PC-3 (cell line): ENCODE data around the gene MAP6. TPM values are rescaled to one million over a fixed set of nuclear protein-coding genes. Genes with fewer than 3 reads are reported as not detected.

Experiments
- ATAC-seq: fragments of 200-7000 bp; cut with Tn5 transposase; 2 replicates; pipeline ENCODE4 v1.9.1; 2020; ENCODE audit warnings: mild to moderate bottlenecking, moderate library complexity
- BruUV-seq: library from RNA; stranded (reverse); fragments of 400-500 nt; replicated peaks from 2 replicates; lab custom pipeline; 2021; lab: Mats Ljungman, UMichigan
- CTCF ChIA-PET: fragments of 300-600 bp; sonication (Branson Sonifier 250); formaldehyde crosslinking; loops from one replicate; lab custom pipeline; 2022; ENCODE audit warnings: antibody characterized with exemption; lab: Charles Lee
- POLR2A ChIA-PET: fragments of 300-600 bp; sonication (Branson Sonifier 250); formaldehyde crosslinking; loops from one replicate; lab custom pipeline; 2022; ENCODE audit warnings: antibody characterized with exemption; ENCODE audit not compliant: unreplicated experiment; lab: Charles Lee
- DNase-seq: peaks from one replicate; pipeline ENCODE4 v3.0.0-alpha.2; 2015
- H2AFZ ChIP-seq: fragments of 300-600 bp; sonication (generic); 2 replicates; pipeline ENCODE4 v1.6.0; 2016; ENCODE audit warnings: antibody characterized with exemption, low read length
- H3F3A ChIP-seq: fragments of 300-600 bp; sonication (generic); one replicate; pipeline ENCODE4 v1.6.0; 2017; ENCODE audit warnings: antibody characterized with exemption, low read length, control low read depth, mild to moderate bottlenecking; ENCODE audit not compliant: unreplicated experiment
- H3K27ac ChIP-seq: fragments of 300-600 bp; sonication (generic); 2 replicates; pipeline ENCODE4 v1.5.1; 2016; ENCODE audit warnings: mild to moderate bottlenecking, low read length
- H3K27me3 ChIP-seq: fragments of 300-600 bp; sonication (generic); 2 replicates; pipeline ENCODE4 v1.6.1; 2016; ENCODE audit warnings: low read length, mixed read lengths
- H3K36me3 ChIP-seq: fragments of 300-600 bp; sonication (generic); 2 replicates; pipeline ENCODE4 v1.6.1; 2016; ENCODE audit warnings: low read depth, mixed run types, low read length, mixed read lengths
- H3K4me1 ChIP-seq: fragments of 300-600 bp; sonication (generic); 2 replicates; pipeline ENCODE4 v1.5.1; 2016; ENCODE audit warnings: low read length; ENCODE audit not compliant: insufficient read depth
- H3K4me2 ChIP-seq: fragments of 300-600 bp; sonication (generic); 2 replicates; pipeline ENCODE4 v1.6.0; 2016; ENCODE audit warnings: low read length
- H3K4me3 ChIP-seq: fragments of 300-600 bp; sonication (generic); 2 replicates; pipeline ENCODE4 v1.5.1; 2016; ENCODE audit warnings: mild to moderate bottlenecking, low read length, mixed read lengths
- H3K79me2 ChIP-seq: fragments of 300-600 bp; sonication (generic); 2 replicates; pipeline ENCODE4 v1.6.1; 2017; ENCODE audit warnings: low read length, mixed read lengths
- H3K9ac ChIP-seq: fragments of 300-600 bp; sonication (generic); 2 replicates; pipeline ENCODE4 v1.6.0; 2016; ENCODE audit warnings: mild to moderate bottlenecking, low read length
- H3K9me2 ChIP-seq: fragments of 300-600 bp; sonication (generic); replicated peaks from 2 replicates; pipeline ENCODE4 v1.6.1; 2016; ENCODE audit warnings: mixed run types, low read length, mixed read lengths
- H3K9me3 ChIP-seq: fragments of 300-600 bp; sonication (generic); 2 replicates; pipeline ENCODE4 v1.6.1; 2016; ENCODE audit warnings: low read length, mixed read lengths
- H4K20me1 ChIP-seq: fragments of 300-600 bp; sonication (generic); 2 replicates; pipeline ENCODE4 v1.6.1; 2016; ENCODE audit warnings: low read length, mixed read lengths
- EZH2 ChIP-seq: fragments of 300-600 bp; sonication (generic); IDR thresholded peaks from one replicate; pipeline ENCODE4 v1.6.1; 2017; ENCODE audit warnings: antibody characterized with exemption, mild to moderate bottlenecking, low read length; ENCODE audit not compliant: unreplicated experiment
- EZH2phosphoT487 ChIP-seq: fragments of 300-600 bp; sonication (generic); IDR thresholded peaks from 2 replicates; pipeline ENCODE4 v1.6.1; 2018; ENCODE audit warnings: mild to moderate bottlenecking, antibody characterized with exemption, low read length, borderline replicate concordance
- intact Hi-C: fragments of 100-400 bp; cut with micrococcal nuclease; formaldehyde crosslinking; loops from 2 replicates; pipeline ENCODE4 v1.9.0; 2023
- total RNA-seq: library from RNA; depleted of rRNA; stranded (reverse); fragments of >200 nt; gene quantifications from 2 replicates; pipeline ENCODE4 v1.2.3, GENCODE V29; 2014
- TF ChIP-seq, protein P1 (sequence below): fragments of 300-600 bp; sonication (generic); conservative IDR thresholded peaks from 2 replicates; pipeline ENCODE4 v1.5.1; 2017; ENCODE audit warnings: antibody characterized with exemption, low read depth, mild to moderate bottlenecking, low read length

The MAP6 gene
- total RNA-seq, 1 experiment from 2014 or later, result 0.47 TPM

DNA sequence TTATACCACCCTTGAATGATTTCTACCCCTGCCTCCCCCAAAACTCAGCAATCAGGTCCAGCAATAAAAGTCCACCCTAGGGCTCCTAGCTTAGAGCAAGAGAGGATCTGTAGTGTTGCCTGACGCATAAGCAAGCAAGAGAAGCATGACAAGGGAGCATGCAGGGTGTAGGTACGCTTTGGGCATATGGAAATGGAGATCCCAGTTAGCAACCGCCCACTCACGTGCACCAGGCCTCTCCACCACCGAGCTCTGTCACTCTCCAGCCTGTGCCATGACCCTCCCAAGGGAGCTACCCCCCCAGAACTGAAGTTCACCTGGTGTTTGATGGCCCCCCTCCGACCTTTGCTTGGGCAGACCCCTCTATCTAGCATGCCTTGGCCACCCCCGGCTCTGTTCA, 67.3 kb downstream of the MAP6 start:
- BruUV-seq, result no TSS peak
- peaks cover 32% of the 10 kb centered on the region for H3K4me1 ChIP-seq
- no peak overlapping the region for H3K4me2 ChIP-seq
- no peak overlapping the region for H3K27ac ChIP-seq
- H3F3A ChIP-seq, result peaks cover 4% of the 10 kb centered on the region
- no peak overlapping the region for H3K4me3 ChIP-seq
- DNase-seq, result no peak
- POLR2A ChIA-PET, result no interaction called here
- H3K27me3 ChIP-seq, result no peaks in the 10 kb centered on the region
- intact Hi-C loops, result loop anchor here (5.0 kb wide), 1 partner anchor 106 kb away; no protein-coding TSS in a partner anchor
- no peak for TF ChIP-seq EZH2
- TF ChIP-seq, protein P1, sequence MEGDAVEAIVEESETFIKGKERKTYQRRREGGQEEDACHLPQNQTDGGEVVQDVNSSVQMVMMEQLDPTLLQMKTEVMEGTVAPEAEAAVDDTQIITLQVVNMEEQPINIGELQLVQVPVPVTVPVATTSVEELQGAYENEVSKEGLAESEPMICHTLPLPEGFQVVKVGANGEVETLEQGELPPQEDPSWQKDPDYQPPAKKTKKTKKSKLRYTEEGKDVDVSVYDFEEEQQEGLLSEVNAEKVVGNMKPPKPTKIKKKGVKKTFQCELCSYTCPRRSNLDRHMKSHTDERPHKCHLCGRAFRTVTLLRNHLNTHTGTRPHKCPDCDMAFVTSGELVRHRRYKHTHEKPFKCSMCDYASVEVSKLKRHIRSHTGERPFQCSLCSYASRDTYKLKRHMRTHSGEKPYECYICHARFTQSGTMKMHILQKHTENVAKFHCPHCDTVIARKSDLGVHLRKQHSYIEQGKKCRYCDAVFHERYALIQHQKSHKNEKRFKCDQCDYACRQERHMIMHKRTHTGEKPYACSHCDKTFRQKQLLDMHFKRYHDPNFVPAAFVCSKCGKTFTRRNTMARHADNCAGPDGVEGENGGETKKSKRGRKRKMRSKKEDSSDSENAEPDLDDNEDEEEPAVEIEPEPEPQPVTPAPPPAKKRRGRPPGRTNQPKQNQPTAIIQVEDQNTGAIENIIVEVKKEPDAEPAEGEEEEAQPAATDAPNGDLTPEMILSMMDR, result no peak
- no peak for TF ChIP-seq EZH2phosphoT487
- no peaks in the 10 kb centered on the region for H4K20me1 ChIP-seq
- H2AFZ ChIP-seq, result no peak overlapping the region
- H3K79me2 ChIP-seq, result no peaks in the 10 kb centered on the region
- CTCF ChIA-PET, result no interaction called here
- no peaks in the 10 kb centered on the region for H3K9me2 ChIP-seq
- no peaks in the 10 kb centered on the region for H3K36me3 ChIP-seq
- H3K9ac ChIP-seq, result no peak overlapping the region
- H3K9me3 ChIP-seq, result no peaks in the 10 kb centered on the region
- ATAC-seq, result no peak

DNA sequence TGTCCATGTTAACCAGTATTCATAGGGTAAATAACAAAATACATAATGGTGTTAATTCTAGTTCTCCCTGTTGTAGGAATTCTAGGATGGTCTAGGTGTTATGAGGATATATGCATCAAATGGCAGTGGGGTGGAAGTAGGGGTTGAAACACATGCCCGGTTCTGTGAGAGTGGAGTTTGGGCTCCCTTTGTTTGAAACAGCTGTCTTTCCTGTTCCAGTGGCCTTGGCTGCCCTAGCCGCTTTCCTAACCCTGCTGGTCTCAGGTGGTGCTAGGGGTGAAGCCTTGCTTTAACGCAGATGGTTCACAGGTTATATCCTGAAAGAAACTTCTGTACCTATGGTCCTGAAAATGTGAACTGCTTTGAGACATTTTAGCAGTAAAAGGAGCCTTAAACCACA, 68.5 kb downstream of the MAP6 start:
- no peak overlapping the region for H3K4me2 ChIP-seq
- no peak overlapping the region for H2AFZ ChIP-seq
- H3K36me3 ChIP-seq, result no peaks in the 10 kb centered on the region
- H3K4me1 ChIP-seq, result peaks cover 30% of the 10 kb centered on the region
- H3K9me3 ChIP-seq, result no peaks in the 10 kb centered on the region
- no peaks in the 10 kb centered on the region for H3K79me2 ChIP-seq
- intact Hi-C loops, result loop anchor here (5.0 kb wide), 1 partner anchor 107 kb away; no protein-coding TSS in a partner anchor
- peaks cover 4% of the 10 kb centered on the region for H3F3A ChIP-seq
- no peaks in the 10 kb centered on the region for H3K27me3 ChIP-seq
- POLR2A ChIA-PET, result no interaction called here
- BruUV-seq, result no TSS peak
- H3K27ac ChIP-seq, result no peak overlapping the region
- DNase-seq (no peak), ATAC-seq (no peak)
- no peaks in the 10 kb centered on the region for H3K9me2 ChIP-seq
- CTCF ChIA-PET, result no interaction called here
- no peak overlapping the region for H3K4me3 ChIP-seq
- H3K9ac ChIP-seq, result no peak overlapping the region
- TF ChIP-seq EZH2, result no peak
- no peaks in the 10 kb centered on the region for H4K20me1 ChIP-seq

DNA sequence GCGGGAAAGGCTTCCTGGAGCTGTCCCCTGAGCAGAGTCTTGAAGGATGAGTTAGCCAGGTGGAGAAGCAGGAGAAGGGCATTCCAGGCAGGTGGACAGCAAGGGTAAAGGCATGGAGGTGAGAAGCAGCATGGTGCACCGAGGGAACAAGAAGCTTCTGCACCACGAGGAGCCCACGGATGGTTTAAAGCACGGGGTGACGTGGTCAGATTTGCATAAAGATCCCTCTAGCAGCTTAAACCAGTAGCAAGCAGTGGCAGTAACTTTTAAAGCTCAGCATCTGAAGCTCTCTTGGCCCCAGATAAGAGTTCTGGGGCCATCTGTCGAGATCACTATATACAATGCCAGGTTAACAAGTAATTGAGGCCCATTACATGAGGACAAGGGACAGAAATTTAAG, 69.9 kb downstream of the MAP6 start:
- no peaks in the 10 kb centered on the region for H4K20me1 ChIP-seq
- no peak overlapping the region for H3K9ac ChIP-seq
- CTCF ChIA-PET, result no interaction called here
- no peak overlapping the region for H3K27ac ChIP-seq
- H3K79me2 ChIP-seq, result no peaks in the 10 kb centered on the region
- DNase-seq (no peak), ATAC-seq (no peak)
- H3K27me3 ChIP-seq, result no peaks in the 10 kb centered on the region
- TF ChIP-seq EZH2, result no peak
- TF ChIP-seq, protein P1, result no peak
- TF ChIP-seq EZH2phosphoT487, result no peak
- intact Hi-C loops, result no loop called here
- peaks cover 16% of the 10 kb centered on the region for H3K4me1 ChIP-seq
- H3K9me3 ChIP-seq, result no peaks in the 10 kb centered on the region
- no peak overlapping the region for H3K4me3 ChIP-seq
- no peak overlapping the region for H2AFZ ChIP-seq
- H3K36me3 ChIP-seq, result no peaks in the 10 kb centered on the region
- no peak overlapping the region for H3K4me2 ChIP-seq
- BruUV-seq, result no TSS peak
- peaks cover 4% of the 10 kb centered on the region for H3F3A ChIP-seq
- H3K9me2 ChIP-seq, result no peaks in the 10 kb centered on the region
- POLR2A ChIA-PET, result no interaction called here
